ENCODE measurements around the gene ERMAP.

DNA sequence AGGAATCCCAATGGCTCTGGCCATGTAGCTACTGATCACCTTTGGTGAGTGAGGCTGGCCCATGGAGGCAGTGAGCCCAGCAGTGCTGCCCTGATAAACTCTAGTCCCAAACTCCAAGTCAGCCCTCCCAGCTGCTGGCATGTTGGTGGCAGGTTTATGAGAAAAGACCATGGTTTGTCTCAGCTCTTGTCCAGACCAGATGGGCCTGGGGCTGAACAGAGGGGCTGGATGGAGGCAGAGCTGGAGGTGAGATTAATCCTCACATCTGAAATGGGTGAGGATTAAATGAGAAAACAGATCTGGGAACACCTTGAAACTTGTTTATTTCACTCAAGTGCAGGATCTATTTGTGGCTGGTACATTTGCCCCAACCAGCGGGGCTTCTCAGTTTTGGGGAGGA lies 28.9 kb upstream of the ERMAP start:
- TF ChIP-seq, protein P1, sequence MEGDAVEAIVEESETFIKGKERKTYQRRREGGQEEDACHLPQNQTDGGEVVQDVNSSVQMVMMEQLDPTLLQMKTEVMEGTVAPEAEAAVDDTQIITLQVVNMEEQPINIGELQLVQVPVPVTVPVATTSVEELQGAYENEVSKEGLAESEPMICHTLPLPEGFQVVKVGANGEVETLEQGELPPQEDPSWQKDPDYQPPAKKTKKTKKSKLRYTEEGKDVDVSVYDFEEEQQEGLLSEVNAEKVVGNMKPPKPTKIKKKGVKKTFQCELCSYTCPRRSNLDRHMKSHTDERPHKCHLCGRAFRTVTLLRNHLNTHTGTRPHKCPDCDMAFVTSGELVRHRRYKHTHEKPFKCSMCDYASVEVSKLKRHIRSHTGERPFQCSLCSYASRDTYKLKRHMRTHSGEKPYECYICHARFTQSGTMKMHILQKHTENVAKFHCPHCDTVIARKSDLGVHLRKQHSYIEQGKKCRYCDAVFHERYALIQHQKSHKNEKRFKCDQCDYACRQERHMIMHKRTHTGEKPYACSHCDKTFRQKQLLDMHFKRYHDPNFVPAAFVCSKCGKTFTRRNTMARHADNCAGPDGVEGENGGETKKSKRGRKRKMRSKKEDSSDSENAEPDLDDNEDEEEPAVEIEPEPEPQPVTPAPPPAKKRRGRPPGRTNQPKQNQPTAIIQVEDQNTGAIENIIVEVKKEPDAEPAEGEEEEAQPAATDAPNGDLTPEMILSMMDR (IDR thresholded peaks at IDR 0.05; ENCODE audit: low read depth, low read length, poor library complexity, severe bottlenecking): no peak
- TF ChIP-seq EZH2phosphoT487 (IDR thresholded peaks at IDR 0.05; ENCODE audit: borderline replicate concordance, low read length): no peak

Data from DOHH2 (cell line).